ENCODE measurements around the gene SGK1. TPM values are rescaled to one million over a fixed set of nuclear protein-coding genes. Genes with fewer than 3 reads are reported as not detected.
A peak's percentile ranks its signal among the peaks of the same experiment; 100 is the strongest.

Gene SGK1
- total and polyA plus RNA-seq, 7 experiments from 2014 or later, result 6.9 to 443 (median 21.3) TPM

DNA sequence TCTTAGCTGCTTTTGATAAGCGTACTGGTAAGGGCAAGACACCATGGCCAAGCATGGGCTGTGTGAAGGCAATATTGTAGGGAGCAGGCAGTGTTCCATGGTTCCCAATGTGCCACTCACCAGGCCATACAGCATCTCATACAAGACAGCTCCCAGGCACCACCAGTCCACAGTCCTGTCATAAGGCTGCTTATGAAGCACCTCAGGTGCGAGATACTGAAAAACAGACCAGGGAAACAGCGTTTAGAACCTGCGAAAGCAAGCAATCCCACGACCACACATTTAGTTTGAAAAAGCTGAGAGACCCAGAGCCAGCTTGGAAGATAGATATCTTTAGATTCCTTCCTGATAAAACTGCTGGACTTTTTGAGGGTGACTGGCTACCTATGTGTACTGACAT, 146.4 kb downstream of the SGK1 start:
- Histone ChIP-seq H3K9me3 (ENCODE audit: control insufficient read depth in 2 of 3, low read length in 3 of 3) (no peaks in the 10 kb centered on the region), H3K27me3 (ENCODE audit: control insufficient read depth in 2 of 2, insufficient read depth in 2 of 2, low read length in 2 of 2) (no peaks in the 10 kb centered on the region), H3K27ac (ENCODE audit: low read depth, low read length) (peak overlapping the region; percentile 48), H3K4me3 (ENCODE audit: low read length) (no peak overlapping the region), H3K4me1 (ENCODE audit: control insufficient read depth in 2 of 2, insufficient read depth in 2 of 2, low read length in 2 of 2) (peaks cover 3 to 44% of the 10 kb centered on the region in 2 donors), H3K36me3 (ENCODE audit: control insufficient read depth in 2 of 3, insufficient read depth in 3 of 3, low read length in 3 of 3) (peaks cover 9 to 47% (median 19%) of the 10 kb centered on the region in 3 experiments)
- Mint-ChIP-seq H3K9me3 (peaks cover 0 to 2% (median 0%) of the 10 kb centered on the region in 11 donors), H3K36me3 (peaks cover 9 to 66% (median 44%) of the 10 kb centered on the region in 5 donors), H3K27ac (peak overlapping the region in 8 of 9 donors; percentile 7 to 86 (median 76)), H3K4me3 (peak overlapping the region in 9 of 10 donors; percentile 29 to 99 (median 63)), H3K27me3 (no peaks in the 10 kb centered on the region), H3K4me1 (peaks cover 39 to 69% (median 55%) of the 10 kb centered on the region in 7 donors)
- POLR2A ChIA-PET, result interaction anchor here (0.6 to 1.5 kb wide), 3 partner anchors 323 to 935 kb away, joined by 3 to 6 read pairs (median 3); no protein-coding TSS in a partner anchor
- DNase-seq (no peak), ATAC-seq (no peak)
- CTCF ChIA-PET, result interaction anchor here (0.6 to 2.1 kb wide), 6 partner anchors 15 to 769 kb away, joined by 3 to 22 read pairs (median 4); no protein-coding TSS in a partner anchor
- intact Hi-C loops (cut with micrococcal nuclease), result loop anchor here (5.0 kb wide), 3 partner anchors 841 to 1659 kb away; partner anchors contain the start of gene STX7 (in 1 of the 2)

DNA sequence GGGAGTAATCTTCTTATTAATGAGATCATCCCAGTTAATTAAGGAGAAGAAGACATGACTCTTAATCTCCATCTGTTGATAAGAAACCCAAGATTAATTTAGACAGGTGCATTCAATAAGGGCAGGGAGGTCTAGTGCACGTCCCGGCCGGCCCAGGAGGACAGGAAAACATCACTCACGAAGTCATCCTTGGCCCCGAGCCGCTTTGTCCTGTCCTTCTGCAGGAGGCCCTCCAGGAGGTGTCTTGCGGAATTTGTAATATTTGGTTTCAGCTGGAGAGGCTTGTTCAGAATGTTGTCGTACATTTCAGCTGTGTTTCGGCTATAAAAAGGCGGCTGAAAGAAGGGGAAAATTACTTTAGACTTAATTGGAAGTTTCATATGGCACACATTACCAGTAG, 147.1 kb downstream of the SGK1 start:
- Histone ChIP-seq H3K4me3 (ENCODE audit: low read length) (no peak overlapping the region), H3K27me3 (ENCODE audit: control insufficient read depth in 2 of 2, insufficient read depth in 2 of 2, low read length in 2 of 2) (no peaks in the 10 kb centered on the region), H3K27ac (ENCODE audit: low read depth, low read length) (no peak overlapping the region), H3K36me3 (ENCODE audit: control insufficient read depth in 2 of 3, insufficient read depth in 3 of 3, low read length in 3 of 3) (peaks cover 9 to 47% (median 19%) of the 10 kb centered on the region in 3 experiments), H3K9me3 (ENCODE audit: control insufficient read depth in 2 of 3, low read length in 3 of 3) (no peaks in the 10 kb centered on the region), H3K4me1 (ENCODE audit: control insufficient read depth in 2 of 2, insufficient read depth in 2 of 2, low read length in 2 of 2) (peaks cover 3 to 41% of the 10 kb centered on the region in 2 donors)
- DNase-seq, result no peak
- Mint-ChIP-seq H3K4me3 (peak overlapping the region in 6 of 10 donors; percentile 7 to 99 (median 60)), H3K4me1 (peaks cover 35 to 66% (median 51%) of the 10 kb centered on the region in 7 donors), H3K9me3 (peaks cover 0 to 2% (median 0%) of the 10 kb centered on the region in 11 donors), H3K27ac (peak overlapping the region in 8 of 9 donors; percentile 7 to 86 (median 74)), H3K36me3 (peaks cover 9 to 66% (median 44%) of the 10 kb centered on the region in 5 donors), H3K27me3 (no peaks in the 10 kb centered on the region)
- CTCF ChIA-PET, result interaction anchor here (0.6 to 2.1 kb wide), 4 partner anchors 196 to 770 kb away, joined by 3 to 22 read pairs (median 8); no protein-coding TSS in a partner anchor
- intact Hi-C loops (cut with micrococcal nuclease), result loop anchor here (5.0 kb wide), 3 partner anchors 841 to 1659 kb away; partner anchors contain the start of gene STX7 (in 1 of the 2)
- no peak for ATAC-seq
- POLR2A ChIA-PET, result interaction anchor here (0.6 to 1.5 kb wide), 2 partner anchors 324 to 470 kb away, joined by 3 to 6 read pairs; no protein-coding TSS in a partner anchor

DNA sequence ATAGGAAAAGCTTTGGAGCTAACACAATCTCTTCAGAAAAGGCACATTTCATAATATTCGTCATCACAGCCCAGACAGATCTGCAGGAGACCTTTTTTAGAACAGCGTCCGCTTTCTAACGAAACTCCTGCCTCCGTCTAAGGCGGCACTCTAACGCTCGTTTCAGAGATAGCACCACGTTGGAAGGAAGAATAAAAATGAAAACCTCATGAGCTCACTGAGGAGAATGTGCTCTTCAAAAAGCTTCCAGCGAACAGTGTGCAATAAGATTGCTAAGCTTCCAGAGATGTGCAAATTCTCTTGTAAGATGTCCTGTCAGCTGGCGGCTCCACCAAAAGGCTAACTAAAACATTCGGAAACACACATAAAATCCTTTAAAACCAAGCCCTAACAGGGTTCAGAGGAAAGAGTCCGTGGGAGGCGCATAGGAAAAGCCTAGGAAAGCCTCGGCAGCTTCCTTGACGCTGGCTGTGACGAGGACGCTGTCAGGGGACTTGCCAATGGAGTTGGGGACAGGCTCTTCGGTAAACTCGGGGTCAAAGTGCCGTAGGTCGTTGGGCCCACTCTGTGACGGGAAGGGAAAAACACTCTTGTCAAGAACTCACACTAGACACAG, 147.9 kb downstream of the SGK1 start:
- Mint-ChIP-seq H3K9me3 (peaks cover 0 to 2% (median 0%) of the 10 kb centered on the region in 11 donors), H3K36me3 (peaks cover 9 to 66% (median 44%) of the 10 kb centered on the region in 5 donors), H3K4me3 (peak overlapping the region in 6 of 10 donors; percentile 17 to 99 (median 54)), H3K27ac (peak overlapping the region in 6 of 9 donors; percentile 40 to 85 (median 72)), H3K4me1 (peaks cover 32 to 62% (median 47%) of the 10 kb centered on the region in 7 donors), H3K27me3 (no peaks in the 10 kb centered on the region)
- Histone ChIP-seq H3K4me1 (ENCODE audit: control insufficient read depth in 2 of 2, insufficient read depth in 2 of 2, low read length in 2 of 2) (peaks cover 3 to 40% of the 10 kb centered on the region in 2 donors), H3K27me3 (ENCODE audit: control insufficient read depth in 2 of 2, insufficient read depth in 2 of 2, low read length in 2 of 2) (no peaks in the 10 kb centered on the region), H3K9me3 (ENCODE audit: control insufficient read depth in 2 of 3, low read length in 3 of 3) (no peaks in the 10 kb centered on the region), H3K27ac (ENCODE audit: low read depth, low read length) (no peak overlapping the region), H3K36me3 (ENCODE audit: control insufficient read depth in 2 of 3, insufficient read depth in 3 of 3, low read length in 3 of 3) (peaks cover 9 to 45% (median 19%) of the 10 kb centered on the region in 3 experiments), H3K4me3 (ENCODE audit: low read length) (no peak overlapping the region)
- no peak for ATAC-seq
- ChIA-PET POLR2A (no interaction called here), CTCF (interaction anchor here (0.9 to 1.2 kb wide), 2 partner anchors 470 to 713 kb away, joined by 3 read pairs; no protein-coding TSS in a partner anchor)
- no peak for DNase-seq
- intact Hi-C loops (cut with micrococcal nuclease), result loop anchor here (5.0 kb wide), 3 partner anchors 842 to 1658 kb away; partner anchors contain the start of gene STX7 (in 1 of the 2)

DNA sequence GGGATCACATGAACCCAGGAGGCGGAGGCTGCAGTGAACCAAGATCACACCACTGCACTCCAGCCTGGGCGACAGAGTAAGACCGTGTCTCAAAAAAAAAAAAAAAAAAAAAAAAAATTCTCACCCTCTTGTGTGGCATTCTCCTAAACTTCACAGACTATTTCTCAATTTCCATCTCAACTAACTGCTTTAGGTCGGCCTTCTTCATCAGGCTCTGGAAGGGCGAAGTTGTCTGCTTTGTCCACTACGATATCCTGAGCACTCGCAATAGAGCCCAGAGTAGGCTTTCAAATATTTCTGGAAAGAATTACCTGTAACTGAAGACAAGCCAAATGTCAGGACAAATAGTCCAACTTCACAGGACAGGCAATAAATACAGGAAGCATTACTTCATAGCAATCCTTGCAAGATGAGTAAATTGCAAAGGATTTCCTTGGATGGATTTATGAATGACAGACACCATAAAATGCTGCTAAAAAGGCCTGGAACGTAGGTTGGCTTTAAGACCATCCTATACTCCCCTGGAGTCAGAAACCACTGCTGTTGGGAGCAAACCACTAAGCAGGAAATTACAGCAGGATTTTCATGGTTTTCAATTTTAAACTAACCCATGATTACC, 149.2 kb downstream of the SGK1 start:
- Mint-ChIP-seq H3K27ac (peak overlapping the region in 2 of 9 donors; percentile 22 to 65), H3K4me3 (peak overlapping the region in 1 of 10 donors; percentile 16), H3K9me3 (no peaks in the 10 kb centered on the region), H3K36me3 (peaks cover 9 to 61% (median 41%) of the 10 kb centered on the region in 5 donors), H3K4me1 (peaks cover 28 to 54% (median 42%) of the 10 kb centered on the region in 7 donors), H3K27me3 (no peaks in the 10 kb centered on the region)
- H3K9me3 ChIP-seq (ENCODE audit: control insufficient read depth in 2 of 3, low read length in 3 of 3), result no peaks in the 10 kb centered on the region
- peaks cover under 1 to 39% of the 10 kb centered on the region in 2 donors for H3K4me1 ChIP-seq (ENCODE audit: control insufficient read depth in 2 of 2, insufficient read depth in 2 of 2, low read length in 2 of 2)
- intact Hi-C loops (cut with micrococcal nuclease), result no loop called here
- no peak overlapping the region for H3K27ac ChIP-seq (ENCODE audit: low read depth, low read length)
- DNase-seq (no peak), ATAC-seq (peak; percentile 6)
- ChIA-PET CTCF (interaction anchor here (0.6 to 0.9 kb wide), 3 partner anchors 264 to 714 kb away, joined by 3 to 4 read pairs (median 3); no protein-coding TSS in a partner anchor), POLR2A (interaction anchor here (0.6 kb wide), 1 partner anchor 787 kb away, joined by 3 read pairs; no protein-coding TSS in a partner anchor)
- H3K4me3 ChIP-seq (ENCODE audit: low read length), result no peak overlapping the region
- H3K27me3 ChIP-seq (ENCODE audit: control insufficient read depth in 2 of 2, insufficient read depth in 2 of 2, low read length in 2 of 2), result no peaks in the 10 kb centered on the region
- H3K36me3 ChIP-seq (ENCODE audit: control insufficient read depth in 2 of 3, insufficient read depth in 3 of 3, low read length in 3 of 3), result peaks cover 9 to 44% (median 19%) of the 10 kb centered on the region in 3 experiments

DNA sequence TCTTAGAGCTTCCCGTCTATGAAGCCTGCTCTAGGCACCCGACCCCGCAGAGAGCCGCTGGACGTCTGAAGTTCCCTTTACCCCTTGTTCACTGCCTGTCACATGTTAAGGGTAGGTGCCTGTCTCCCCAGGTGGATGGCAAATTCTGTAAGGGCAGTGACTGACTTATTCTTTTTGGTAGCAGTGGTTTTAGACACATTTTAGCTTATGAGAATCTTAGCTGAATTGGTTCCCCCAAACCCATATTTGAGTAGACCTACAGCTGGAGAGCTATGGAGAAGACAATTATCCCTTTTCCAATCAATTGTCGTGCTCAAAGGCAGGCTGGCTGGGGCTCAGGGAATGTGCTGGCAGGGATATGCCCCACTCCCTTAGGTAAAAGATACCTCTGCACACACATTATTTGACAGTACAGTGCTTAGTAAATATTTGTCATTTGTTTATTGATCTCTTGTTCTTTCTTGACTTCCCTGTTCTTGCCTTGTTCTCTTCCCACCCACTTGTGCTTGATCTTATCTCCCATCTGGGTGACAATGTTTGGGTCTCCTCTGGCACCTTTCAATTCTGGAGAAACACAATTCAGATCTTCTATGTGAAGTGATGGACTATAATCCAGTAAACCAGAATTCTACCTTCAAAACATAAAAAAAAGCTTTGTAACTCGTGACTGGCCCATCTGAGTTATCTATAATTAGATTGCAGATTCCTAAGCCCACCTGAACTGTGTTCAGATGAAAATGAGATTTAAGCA, 151.2 kb downstream of the SGK1 start:
- Mint-ChIP-seq H3K4me3 (no peak overlapping the region), H3K4me1 (peaks cover 10 to 34% (median 23%) of the 10 kb centered on the region in 7 donors), H3K27ac (peak overlapping the region in 4 of 9 donors; percentile 2 to 58 (median 38)), H3K9me3 (no peaks in the 10 kb centered on the region), H3K27me3 (no peaks in the 10 kb centered on the region), H3K36me3 (peaks cover 9 to 43% (median 30%) of the 10 kb centered on the region in 5 donors)
- Histone ChIP-seq H3K27me3 (ENCODE audit: control insufficient read depth in 2 of 2, insufficient read depth in 2 of 2, low read length in 2 of 2) (no peaks in the 10 kb centered on the region), H3K36me3 (ENCODE audit: control insufficient read depth in 2 of 3, insufficient read depth in 3 of 3, low read length in 3 of 3) (peaks cover under 1 to 32% (median 5%) of the 10 kb centered on the region in 3 experiments), H3K9me3 (ENCODE audit: control insufficient read depth in 2 of 3, low read length in 3 of 3) (no peaks in the 10 kb centered on the region), H3K27ac (ENCODE audit: low read depth, low read length) (no peak overlapping the region), H3K4me3 (ENCODE audit: low read length) (no peak overlapping the region), H3K4me1 (ENCODE audit: control insufficient read depth in 2 of 2, insufficient read depth in 2 of 2, low read length in 2 of 2) (peaks cover 0 to 19% of the 10 kb centered on the region in 2 donors)
- intact Hi-C loops (cut with micrococcal nuclease), result no loop called here
- DNase-seq, result no peak
- CTCF ChIA-PET, result interaction anchor here (0.5 to 1.3 kb wide), 6 partner anchors 10 to 1501 kb away, joined by 3 to 11 read pairs (median 3); no protein-coding TSS in a partner anchor
- peak; percentile 16 for ATAC-seq
- POLR2A ChIA-PET, result no interaction called here
